GM12878 (cell line): Measurements from ENCODE around the gene UBXN10. TPM values are rescaled to one million over a fixed set of nuclear protein-coding genes. Genes with fewer than 3 reads are reported as not detected.

Experiments
- ATAC-seq: fragments of 200-7000 bp; cut with Tn5 transposase; 3 replicates; pipeline ENCODE4 v1.9.1; 2020; ENCODE audit warnings: mild to moderate bottlenecking, moderate library complexity
- BruUV-seq: library from RNA; stranded (reverse); fragments of 400-500 nt; replicated peaks from 2 replicates; lab custom pipeline; 2021; lab: Mats Ljungman, UMichigan
- CTCF ChIA-PET: fragments of 300-600 bp; sonication (Branson Sonifier 250); formaldehyde crosslinking; extraction: SDS; loops from one replicate; lab custom pipeline; 2021; ENCODE audit warnings: inconsistent platforms; lab: Yijun Ruan, JAX
- POLR2A ChIA-PET: fragments of 350-600 bp; formaldehyde crosslinking; extraction: SDS; loops from one replicate; lab custom pipeline; 2021; ENCODE audit warnings: inconsistent platforms; lab: Charles Lee
- RAD21 ChIA-PET: fragments of 300-600 bp; sonication (Branson Sonifier 250); formaldehyde crosslinking; loops from one replicate; lab custom pipeline; 2023; ENCODE audit warnings: antibody characterized with exemption; ENCODE audit not compliant: unreplicated experiment; lab: Charles Lee
- SMC1A ChIA-PET: fragments of 300-600 bp; sonication (Branson Sonifier 250); formaldehyde crosslinking; loops from one replicate; lab custom pipeline; 2023; ENCODE audit not compliant: unreplicated experiment, uncharacterized antibody; lab: Charles Lee
- DNase-seq: peaks from one replicate; pipeline ENCODE4 v3.0.0-alpha.2; 2011; ENCODE audit warnings: low read depth, low spot score
- FAIRE-seq: peaks from 3 replicates; lab custom pipeline; 2011; peaks lifted over from hg19 to GRCh38; lab: Jason Lieb, UNC
- H2AFZ ChIP-seq: 2 replicates; pipeline ENCODE4 v1.6.0; 2011; ENCODE audit warnings: low read depth, low read length, control low read depth; ENCODE audit not compliant: control insufficient read depth
- H3K27ac ChIP-seq: 2 replicates; pipeline ENCODE4 v1.5.1; 2011; ENCODE audit warnings: control low read depth; ENCODE audit not compliant: control insufficient read depth, insufficient read depth
- H3K27me3 ChIP-seq, 2 experiments: replicated peaks in 1 of 2; 2 replicates each; pipeline versions ENCODE4 v1.6.0 to v1.6.1; 2011; ENCODE audit warnings: low read length in 1 of 2; ENCODE audit not compliant: control insufficient read depth in 2 of 2, insufficient read depth in 2 of 2
- H3K36me3 ChIP-seq, 2 experiments: 2 replicates each; pipeline ENCODE4 v1.5.1; 2011; ENCODE audit warnings: low read length in 1 of 2; ENCODE audit not compliant: control insufficient read depth in 2 of 2, insufficient read depth in 2 of 2
- H3K4me1 ChIP-seq: 2 replicates; pipeline ENCODE4 v1.6.1; 2011; ENCODE audit warnings: mild to moderate bottlenecking, low read length, moderate library complexity, mixed read lengths; ENCODE audit not compliant: control insufficient read depth, insufficient read depth
- H3K4me2 ChIP-seq: 2 replicates; pipeline ENCODE4 v1.6.0; 2011; ENCODE audit warnings: control low read depth; ENCODE audit not compliant: control insufficient read depth, insufficient read depth
- H3K4me3 ChIP-seq: fragments of 200-600 bp; sonication (generic); 2 replicates; pipeline ENCODE4 v1.5.1; 2016
- H3K79me2 ChIP-seq: 2 replicates; pipeline ENCODE4 v1.6.0; 2011; ENCODE audit warnings: low read length; ENCODE audit not compliant: control insufficient read depth, insufficient read depth
- H3K9ac ChIP-seq: 2 replicates; pipeline ENCODE4 v1.8.0; 2011; ENCODE audit warnings: low read length, control low read depth, mixed read lengths; ENCODE audit not compliant: control insufficient read depth, insufficient read depth
- H3K9me3 ChIP-seq: replicated peaks from 3 replicates; pipeline ENCODE4 v1.5.1; 2011; ENCODE audit warnings: mild to moderate bottlenecking, low read length; ENCODE audit not compliant: control insufficient read depth, insufficient read depth
- H4K20me1 ChIP-seq: 2 replicates; pipeline ENCODE4 v1.6.0; 2011; ENCODE audit not compliant: control insufficient read depth, insufficient read depth
- BCL3 ChIP-seq: IDR thresholded peaks from 2 replicates; pipeline ENCODE4 v1.6.1; 2011; ENCODE audit warnings: borderline replicate concordance, low read depth, mild to moderate bottlenecking, moderate library complexity, low read length; ENCODE audit not compliant: insufficient read depth, poor library complexity, severe bottlenecking
- BRCA1 ChIP-seq: IDR thresholded peaks from 2 replicates; pipeline ENCODE4 v1.6.1; 2011; ENCODE audit warnings: low read depth, low read length, improper control_type of control experiment
- CTCF ChIP-seq, 3 experiments: IDR thresholded peaks in 2 of 3; conservative IDR thresholded peaks in 1 of 3; 2 replicates each; pipeline ENCODE4 v1.5.1; 2011; ENCODE audit warnings: low read depth in 3 of 3, low read length in 3 of 3, mild to moderate bottlenecking in 3 of 3, control low read depth in 2 of 3, moderate library complexity in 2 of 3, inconsistent platforms in 1 of 3, mixed read lengths in 1 of 3; ENCODE audit not compliant: control insufficient read depth in 2 of 3, insufficient read depth in 1 of 3; ENCODE audit errors: extremely low read depth in 1 of 3
- NFYB ChIP-seq: IDR thresholded peaks from 2 replicates; pipeline ENCODE4 v1.6.1; 2011; ENCODE audit warnings: low read depth, mild to moderate bottlenecking, low read length, improper control_type of control experiment, moderate library complexity; ENCODE audit not compliant: insufficient read depth
- RAD21 ChIP-seq: IDR thresholded peaks from 2 replicates; pipeline ENCODE4 v1.6.1; 2011; ENCODE audit warnings: mild to moderate bottlenecking, low read depth, low read length, moderate library complexity; ENCODE audit not compliant: insufficient read depth
- SMC3 ChIP-seq: IDR thresholded peaks from 2 replicates; pipeline ENCODE4 v1.6.1; 2011; ENCODE audit warnings: low read length, improper control_type of control experiment, borderline replicate concordance
- TCF3 ChIP-seq: IDR thresholded peaks from 2 replicates; pipeline ENCODE4 v1.6.1; 2012; ENCODE audit warnings: low read depth, mild to moderate bottlenecking, low read length, borderline replicate concordance; ENCODE audit not compliant: insufficient read depth
- ZZZ3 ChIP-seq: IDR thresholded peaks from 2 replicates; pipeline ENCODE4 v1.6.1; 2011; ENCODE audit warnings: low read depth; ENCODE audit not compliant: control insufficient read depth, insufficient read length
- WGBS: methylation state at CpG from one replicate; pipeline ENCODE4 v1.1.6; 2016; ENCODE audit warnings: low lambda C conversion rate; ENCODE audit not compliant: insufficient replicate concordance, insufficient coverage; ENCODE audit errors: missing lambda C conversion rate; 5-methylcytosine and 5-hydroxymethylcytosine counted together
- in situ Hi-C: fragments of 300-500 bp; cut with MboI; formaldehyde crosslinking; loops from 9 replicates; pipeline ENCODE4 v1.14.3; 2018; ENCODE audit warnings: mixed read lengths
- intact Hi-C: fragments of 100-400 bp; cut with micrococcal nuclease; formaldehyde crosslinking; loops from one replicate; pipeline ENCODE4 v1.14.2; 2022; ENCODE audit not compliant: unreplicated experiment
- polyA plus RNA-seq, 11 experiments: library from polyadenylated mRNA; depleted of rRNA in 4 of 11; unstranded in 6 of 11; stranded (reverse) in 5 of 11; fragments of >200 nt; fragmentation: Nextera tagmentation in 4 of 11; fragmentation: Illumina TruSeq in 1 of 11; extraction: Ambion mirVana in 4 of 11; extraction: Trizol in 1 of 11; gene quantifications; 1 replicate in 1 of 11; 2 replicates in 10 of 11; pipeline versions ENCODE4 v1.2.1 to v1.2.3, GENCODE V29; 2011 to 2016; ENCODE audit warnings: inconsistent platforms in 2 of 11, missing spikeins in 2 of 11, low read depth in 1 of 11
- total RNA-seq, 4 experiments: library from RNA; depleted of rRNA in 3 of 4; stranded (reverse); fragments of >200 nt in 3 of 4; fragmentation: Illumina TruSeq in 1 of 4; extraction: Trizol in 1 of 4; gene quantifications; 2 replicates each; pipeline versions ENCODE4 v1.2.1 to v1.2.3, GENCODE V29; 2013 to 2021
- TF ChIP-seq, protein P1 (sequence below): IDR thresholded peaks from 2 replicates; pipeline ENCODE4 v1.6.1; 2011; ENCODE audit warnings: mild to moderate bottlenecking, low read depth, low read length, moderate library complexity; ENCODE audit not compliant: insufficient replicate concordance

The UBXN10 gene
- total and polyA plus RNA-seq, 10 of the 15 experiments (the other 5 are each of a cell fraction or from before 2014, with no cell fraction given), result 0.03 to 0.15 (median 0.06) TPM; not detected in 7

- no peaks in the 10 kb centered on the region for H4K20me1 ChIP-seq
- H3K4me1 ChIP-seq, result no peaks in the 10 kb centered on the region
- ChIA-PET POLR2A (no interaction called here), RAD21 (no interaction called here), SMC1A (interaction anchor here (1.0 to 2.3 kb wide), 3 partner anchors 20 to 29 kb away, joined by 3 to 8 read pairs (median 3); no protein-coding TSS in a partner anchor), CTCF (interaction anchor here (1.2 to 2.2 kb wide), 3 partner anchors 14 to 28 kb away, joined by 3 to 10 read pairs (median 4); no protein-coding TSS in a partner anchor)
- H3K4me2 ChIP-seq, result no peak overlapping the region
- in situ Hi-C loops, result no loop called here
- intact Hi-C loops, result loop anchor here (1.0 kb wide), 1 partner anchor 30 kb away; no protein-coding TSS in a partner anchor
- FAIRE-seq (no peak), DNase-seq (no peak), ATAC-seq (peak; percentile 72)
- no peaks in the 10 kb centered on the region for H3K79me2 ChIP-seq
- no peak overlapping the region for H3K27ac ChIP-seq
- no peaks in the 10 kb centered on the region for H3K36me3 ChIP-seq
- WGBS, result 82% methylated on average over 13 of the region's 16 CpGs
- 0 out of 2 replicates have a peak, but pooled peaks have one; percentile 17 for TF ChIP-seq TCF3
- TF ChIP-seq BRCA1, result no peak
- no peak for TF ChIP-seq NFYB
- TF ChIP-seq CTCF (IDR thresholded peaks at IDR 0.05 in 2 of 3, conservative IDR thresholded peaks at IDR 0.05 in 1 of 3; ENCODE audit: control insufficient read depth in 2 of 3, extremely low read depth in 1 of 3, insufficient read depth in 1 of 3, low read depth in 3 of 3, low read length in 3 of 3), result peak; percentile 27 to 55 (median 46); a peak in 3 of 6 replicates
- no peak for TF ChIP-seq ZZZ3
- 0 out of 2 replicates have a peak, but pooled peaks have one; percentile 10 for TF ChIP-seq SMC3
- TF ChIP-seq, protein P1, sequence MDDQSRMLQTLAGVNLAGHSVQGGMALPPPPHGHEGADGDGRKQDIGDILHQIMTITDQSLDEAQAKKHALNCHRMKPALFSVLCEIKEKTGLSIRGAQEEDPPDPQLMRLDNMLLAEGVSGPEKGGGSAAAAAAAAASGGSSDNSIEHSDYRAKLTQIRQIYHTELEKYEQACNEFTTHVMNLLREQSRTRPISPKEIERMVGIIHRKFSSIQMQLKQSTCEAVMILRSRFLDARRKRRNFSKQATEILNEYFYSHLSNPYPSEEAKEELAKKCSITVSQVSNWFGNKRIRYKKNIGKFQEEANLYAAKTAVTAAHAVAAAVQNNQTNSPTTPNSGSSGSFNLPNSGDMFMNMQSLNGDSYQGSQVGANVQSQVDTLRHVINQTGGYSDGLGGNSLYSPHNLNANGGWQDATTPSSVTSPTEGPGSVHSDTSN, result peak; percentile 52
- peak; percentile 34; the same call in 1 of the 2 replicates for TF ChIP-seq RAD21
- TF ChIP-seq BCL3, result peak; percentile 94
- no TSS peak for BruUV-seq
- no peak overlapping the region for H3K4me3 ChIP-seq
- no peaks in the 10 kb centered on the region; a peak in 2 of 4 replicates for H3K27me3 ChIP-seq
- peaks cover 6% of the 10 kb centered on the region; the same call in 1 of the 3 replicates for H3K9me3 ChIP-seq
- H3K9ac ChIP-seq, result no peak overlapping the region
- H2AFZ ChIP-seq, result no peak overlapping the region
These were observed 20.4 kb upstream of the UBXN10 start for GRCh38 chr1:20165522-20165951.
